PC-3 (cell line): Measurements from ENCODE around the gene SERGEF. TPM values are rescaled to one million over a fixed set of nuclear protein-coding genes. Genes with fewer than 3 reads are reported as not detected.

Experiments used
- ATAC-seq: fragments of 200-7000 bp; cut with Tn5 transposase; 2 replicates; pipeline ENCODE4 v1.9.1; 2020; ENCODE audit warnings: mild to moderate bottlenecking, moderate library complexity
- BruUV-seq: library from RNA; stranded (reverse); fragments of 400-500 nt; replicated peaks from 2 replicates; lab custom pipeline; 2021; lab: Mats Ljungman, UMichigan
- CTCF ChIA-PET: fragments of 300-600 bp; sonication (Branson Sonifier 250); formaldehyde crosslinking; loops from one replicate; lab custom pipeline; 2022; ENCODE audit warnings: antibody characterized with exemption; lab: Charles Lee
- POLR2A ChIA-PET: fragments of 300-600 bp; sonication (Branson Sonifier 250); formaldehyde crosslinking; loops from one replicate; lab custom pipeline; 2022; ENCODE audit warnings: antibody characterized with exemption; ENCODE audit not compliant: unreplicated experiment; lab: Charles Lee
- DNase-seq: peaks from one replicate; pipeline ENCODE4 v3.0.0-alpha.2; 2015
- H2AFZ ChIP-seq: fragments of 300-600 bp; sonication (generic); 2 replicates; pipeline ENCODE4 v1.6.0; 2016; ENCODE audit warnings: antibody characterized with exemption, low read length
- H3F3A ChIP-seq: fragments of 300-600 bp; sonication (generic); one replicate; pipeline ENCODE4 v1.6.0; 2017; ENCODE audit warnings: antibody characterized with exemption, low read length, control low read depth, mild to moderate bottlenecking; ENCODE audit not compliant: unreplicated experiment
- H3K27ac ChIP-seq: fragments of 300-600 bp; sonication (generic); 2 replicates; pipeline ENCODE4 v1.5.1; 2016; ENCODE audit warnings: mild to moderate bottlenecking, low read length
- H3K27me3 ChIP-seq: fragments of 300-600 bp; sonication (generic); 2 replicates; pipeline ENCODE4 v1.6.1; 2016; ENCODE audit warnings: low read length, mixed read lengths
- H3K36me3 ChIP-seq: fragments of 300-600 bp; sonication (generic); 2 replicates; pipeline ENCODE4 v1.6.1; 2016; ENCODE audit warnings: low read depth, mixed run types, low read length, mixed read lengths
- H3K4me1 ChIP-seq: fragments of 300-600 bp; sonication (generic); 2 replicates; pipeline ENCODE4 v1.5.1; 2016; ENCODE audit warnings: low read length; ENCODE audit not compliant: insufficient read depth
- H3K4me2 ChIP-seq: fragments of 300-600 bp; sonication (generic); 2 replicates; pipeline ENCODE4 v1.6.0; 2016; ENCODE audit warnings: low read length
- H3K4me3 ChIP-seq: fragments of 300-600 bp; sonication (generic); 2 replicates; pipeline ENCODE4 v1.5.1; 2016; ENCODE audit warnings: mild to moderate bottlenecking, low read length, mixed read lengths
- H3K79me2 ChIP-seq: fragments of 300-600 bp; sonication (generic); 2 replicates; pipeline ENCODE4 v1.6.1; 2017; ENCODE audit warnings: low read length, mixed read lengths
- H3K9ac ChIP-seq: fragments of 300-600 bp; sonication (generic); 2 replicates; pipeline ENCODE4 v1.6.0; 2016; ENCODE audit warnings: mild to moderate bottlenecking, low read length
- H3K9me2 ChIP-seq: fragments of 300-600 bp; sonication (generic); replicated peaks from 2 replicates; pipeline ENCODE4 v1.6.1; 2016; ENCODE audit warnings: mixed run types, low read length, mixed read lengths
- H3K9me3 ChIP-seq: fragments of 300-600 bp; sonication (generic); 2 replicates; pipeline ENCODE4 v1.6.1; 2016; ENCODE audit warnings: low read length, mixed read lengths
- H4K20me1 ChIP-seq: fragments of 300-600 bp; sonication (generic); 2 replicates; pipeline ENCODE4 v1.6.1; 2016; ENCODE audit warnings: low read length, mixed read lengths
- CTCF ChIP-seq: fragments of 300-600 bp; sonication (generic); conservative IDR thresholded peaks from 2 replicates; pipeline ENCODE4 v1.5.1; 2017; ENCODE audit warnings: antibody characterized with exemption, low read depth, mild to moderate bottlenecking, low read length
- EZH2 ChIP-seq: fragments of 300-600 bp; sonication (generic); IDR thresholded peaks from one replicate; pipeline ENCODE4 v1.6.1; 2017; ENCODE audit warnings: antibody characterized with exemption, mild to moderate bottlenecking, low read length; ENCODE audit not compliant: unreplicated experiment
- EZH2phosphoT487 ChIP-seq: fragments of 300-600 bp; sonication (generic); IDR thresholded peaks from 2 replicates; pipeline ENCODE4 v1.6.1; 2018; ENCODE audit warnings: mild to moderate bottlenecking, antibody characterized with exemption, low read length, borderline replicate concordance
- intact Hi-C: fragments of 100-400 bp; cut with micrococcal nuclease; formaldehyde crosslinking; loops from 2 replicates; pipeline ENCODE4 v1.9.0; 2023
- total RNA-seq: library from RNA; depleted of rRNA; stranded (reverse); fragments of >200 nt; gene quantifications from 2 replicates; pipeline ENCODE4 v1.2.3, GENCODE V29; 2014

The SERGEF gene
- total RNA-seq, 1 experiment from 2014 or later: 13.7 TPM

GRCh38 chr11:17972987-17973386 is 39.9 kb downstream of the SERGEF start:
- Histone ChIP-seq H3K79me2 (no peaks in the 10 kb centered on the region), H3K9ac (no peak overlapping the region), H3K9me3 (no peaks in the 10 kb centered on the region), H3F3A (no peaks in the 10 kb centered on the region), H3K4me2 (no peak overlapping the region), H3K27me3 (no peaks in the 10 kb centered on the region), H3K4me1 (no peaks in the 10 kb centered on the region), H2AFZ (no peak overlapping the region), H3K36me3 (no peaks in the 10 kb centered on the region; the same call in none of the 2 replicates), H3K27ac (no peak overlapping the region), H3K9me2 (no peaks in the 10 kb centered on the region), H4K20me1 (no peaks in the 10 kb centered on the region), H3K4me3 (no peak overlapping the region)
- intact Hi-C loops: no loop called here
- BruUV-seq: no TSS peak
- POLR2A ChIA-PET: no interaction called here
- CTCF ChIA-PET: interaction anchor here (1.0 kb wide), 1 partner anchor 242 kb away, joined by 5 read pairs; no protein-coding TSS in a partner anchor
- peak; percentile 51 for TF ChIP-seq CTCF
- no peak for TF ChIP-seq EZH2
- peak; percentile 35 for DNase-seq
- ATAC-seq: peak; percentile 57

- POLR2A ChIA-PET: no interaction called here
Observed at GRCh38 chr11:17968206-17968605, 44.6 kb downstream of the SERGEF start.

GRCh38 chr11:17967661-17968060 is 45.2 kb downstream of the SERGEF start:
- intact Hi-C loops: no loop called here
- ATAC-seq (no peak), DNase-seq (no peak)
- Histone ChIP-seq H3K9me2 (no peaks in the 10 kb centered on the region), H3K9me3 (no peaks in the 10 kb centered on the region), H3K79me2 (no peaks in the 10 kb centered on the region), H3K4me2 (no peak overlapping the region), H3K4me3 (no peak overlapping the region), H3K27me3 (no peaks in the 10 kb centered on the region), H3K36me3 (no peaks in the 10 kb centered on the region; the same call in none of the 2 replicates), H3F3A (no peaks in the 10 kb centered on the region), H3K9ac (no peak overlapping the region), H3K27ac (no peak overlapping the region), H3K4me1 (no peaks in the 10 kb centered on the region), H2AFZ (no peak overlapping the region), H4K20me1 (no peaks in the 10 kb centered on the region)
- BruUV-seq: no TSS peak
- TF ChIP-seq EZH2 (no peak), EZH2phosphoT487 (no peak), CTCF (no peak)
- ChIA-PET POLR2A (no interaction called here), CTCF (no interaction called here)

More at GRCh38 chr11:17968206-17968605, 44.6 kb downstream of the SERGEF start:
- no peak overlapping the region for H3K4me2 ChIP-seq
- intact Hi-C loops: no loop called here
- no peaks in the 10 kb centered on the region for H3K27me3 ChIP-seq
- H3K9me2 ChIP-seq: no peaks in the 10 kb centered on the region
- no peak for ATAC-seq
- no peak for DNase-seq
- no peaks in the 10 kb centered on the region for H3F3A ChIP-seq
- no peaks in the 10 kb centered on the region for H3K9me3 ChIP-seq
- H4K20me1 ChIP-seq: no peaks in the 10 kb centered on the region
- no peaks in the 10 kb centered on the region; the same call in none of the 2 replicates for H3K36me3 ChIP-seq
- no peak overlapping the region for H2AFZ ChIP-seq
- no peaks in the 10 kb centered on the region for H3K79me2 ChIP-seq
- CTCF ChIA-PET: no interaction called here
- H3K4me1 ChIP-seq: no peaks in the 10 kb centered on the region
- H3K4me3 ChIP-seq: no peak overlapping the region
- no TSS peak for BruUV-seq
- H3K9ac ChIP-seq: no peak overlapping the region
- TF ChIP-seq CTCF (no peak), EZH2phosphoT487 (no peak), EZH2 (no peak)
- H3K27ac ChIP-seq: no peak overlapping the region
